NCI-H2171 treated with DMSO at 0.1 percent for 48 hours (cell line): Measurements from ENCODE around the gene PCDH7.

Experiments
- DNase-seq: peaks from one replicate; lab custom pipeline; 2025; lab: John Stamatoyannopoulos, UW

Gene PCDH7

GRCh38 chr4:30720021-30720660 lies at the start of gene PCDH7:
Gene PCDH7 (plus strand): TSS chr4:30720369. CDS start chr4:30721423, 1,054 bp downstream.
- DNase-seq, result no peak

GRCh38 chr4:30671926-30672448 lies 48.2 kb upstream of the PCDH7 start:
- no peak for DNase-seq

DNA sequence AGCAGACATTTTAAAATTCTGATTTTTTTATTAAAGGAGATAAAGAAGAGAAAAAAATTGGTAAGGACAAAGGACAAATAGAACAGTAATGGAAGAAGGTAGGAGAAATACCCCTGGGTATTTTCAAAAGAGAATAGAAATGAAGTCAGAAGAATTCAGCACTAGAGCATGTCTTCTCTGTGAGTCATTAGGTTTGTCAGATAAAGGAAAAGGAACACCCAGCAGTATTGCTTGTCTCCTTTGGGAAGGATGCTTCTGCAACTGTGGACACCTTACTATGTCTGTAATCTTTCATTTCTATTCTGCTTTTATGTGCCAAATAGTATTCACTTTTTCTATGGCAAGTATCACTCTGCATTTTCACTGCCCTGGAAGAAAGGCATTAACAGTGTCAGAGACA lies 24.0 kb upstream of the PCDH7 start:
- DNase-seq, result no peak

DNA sequence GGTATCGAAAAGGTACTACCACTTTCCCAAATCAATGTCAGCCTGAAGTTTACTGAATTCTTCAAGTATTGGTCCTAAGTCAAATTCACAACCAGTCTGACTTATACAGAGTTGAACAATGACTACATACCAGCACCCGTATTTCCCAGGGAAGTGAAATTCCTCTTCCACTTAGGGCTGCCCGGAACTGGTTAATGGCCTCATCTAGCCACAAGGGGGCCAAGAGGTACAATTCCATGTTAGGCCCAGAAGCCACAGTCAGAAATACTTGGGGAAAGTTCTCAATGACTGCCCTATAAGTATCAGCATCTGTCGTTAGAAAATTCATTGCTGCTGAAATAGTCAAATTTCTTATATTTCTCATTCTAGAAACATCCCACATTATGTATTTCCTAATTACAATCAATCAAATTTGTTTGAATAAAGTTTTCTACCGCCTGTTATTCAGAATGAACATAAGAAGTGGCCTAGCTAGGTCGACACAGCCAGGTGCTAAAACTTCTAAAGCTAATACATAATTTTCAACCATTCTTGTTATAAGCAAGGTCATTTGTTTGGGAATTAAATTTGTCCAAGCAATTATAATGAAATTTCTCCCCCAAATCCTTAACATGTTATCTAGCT lies 5.6 kb upstream of the PCDH7 start:
- no peak for DNase-seq

DNA sequence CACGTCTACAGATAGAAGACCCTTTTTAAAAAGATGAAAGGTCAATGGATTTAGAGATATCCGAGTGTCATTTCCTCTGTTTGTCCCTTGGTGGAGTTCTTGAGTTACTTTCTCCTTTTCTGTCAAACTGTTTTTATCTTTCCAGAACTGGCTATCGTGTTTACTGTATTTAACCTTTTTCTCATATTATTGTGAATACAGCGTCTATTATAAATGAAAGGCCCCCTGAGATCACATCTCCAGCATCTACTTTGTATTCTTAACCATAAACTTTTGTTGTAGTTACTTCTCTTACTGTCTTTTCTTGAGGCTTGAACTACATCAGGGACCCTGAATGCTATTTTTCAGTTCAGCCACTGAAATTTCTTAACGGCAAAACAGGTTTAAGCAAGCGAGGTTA lies 4.0 kb upstream of the PCDH7 start:
- DNase-seq, result no peak

DNA sequence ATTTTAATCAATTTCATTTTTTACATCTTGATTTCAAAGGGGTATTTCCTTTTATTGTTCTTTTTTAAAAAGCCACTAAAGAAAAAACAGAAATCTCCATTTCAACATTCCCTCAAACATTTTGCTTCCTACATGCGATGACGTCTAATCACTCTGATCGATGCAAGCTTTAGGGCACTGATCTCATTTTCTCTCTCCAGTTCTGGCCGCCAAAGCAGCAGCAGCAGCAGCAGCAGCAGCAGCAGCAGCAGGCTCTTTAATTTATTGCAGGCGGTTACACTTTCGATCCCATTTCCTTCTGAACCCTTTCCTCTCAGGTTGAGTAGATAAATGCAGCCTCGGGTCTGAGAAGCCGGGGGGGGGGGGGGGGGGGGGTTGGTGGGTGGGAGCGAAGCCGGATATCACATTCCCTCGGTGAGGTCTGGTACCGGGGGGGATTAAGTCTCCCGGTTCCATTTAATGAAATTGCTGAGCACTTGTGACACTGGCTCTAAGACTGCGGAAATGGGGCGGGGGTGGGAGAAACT lies 3.4 kb upstream of the PCDH7 start:
- DNase-seq, result no peak

- DNase-seq, result no peak
Measured at GRCh38 chr4:30717208-30718020, 2.8 kb upstream of the PCDH7 start.

DNA sequence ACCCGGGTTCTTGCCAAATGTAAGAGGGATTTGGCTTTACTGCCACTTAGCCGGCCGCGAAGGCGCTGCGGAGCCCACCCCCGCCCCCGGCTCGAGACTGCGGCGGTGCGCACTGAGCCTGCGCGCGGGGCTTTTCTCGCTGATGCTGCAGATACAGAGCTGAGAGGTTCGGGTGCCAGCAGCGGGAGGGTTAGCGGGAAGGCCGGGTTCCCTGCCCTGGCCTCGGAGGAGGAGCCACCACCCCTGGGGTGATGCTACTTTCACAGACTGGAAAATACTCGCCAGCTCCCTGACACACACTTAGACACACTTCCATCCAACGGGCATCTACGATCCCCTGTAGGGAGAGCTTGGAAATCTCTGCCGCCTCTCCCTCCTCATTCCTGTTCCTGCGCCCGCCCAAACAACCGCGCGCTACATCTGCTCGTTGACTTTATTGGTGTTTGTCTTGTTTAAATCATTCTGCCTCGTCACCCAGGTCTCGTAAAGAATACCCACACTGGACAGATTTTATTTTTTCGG lies 2.1 kb upstream of the PCDH7 start:
- no peak for DNase-seq

DNA sequence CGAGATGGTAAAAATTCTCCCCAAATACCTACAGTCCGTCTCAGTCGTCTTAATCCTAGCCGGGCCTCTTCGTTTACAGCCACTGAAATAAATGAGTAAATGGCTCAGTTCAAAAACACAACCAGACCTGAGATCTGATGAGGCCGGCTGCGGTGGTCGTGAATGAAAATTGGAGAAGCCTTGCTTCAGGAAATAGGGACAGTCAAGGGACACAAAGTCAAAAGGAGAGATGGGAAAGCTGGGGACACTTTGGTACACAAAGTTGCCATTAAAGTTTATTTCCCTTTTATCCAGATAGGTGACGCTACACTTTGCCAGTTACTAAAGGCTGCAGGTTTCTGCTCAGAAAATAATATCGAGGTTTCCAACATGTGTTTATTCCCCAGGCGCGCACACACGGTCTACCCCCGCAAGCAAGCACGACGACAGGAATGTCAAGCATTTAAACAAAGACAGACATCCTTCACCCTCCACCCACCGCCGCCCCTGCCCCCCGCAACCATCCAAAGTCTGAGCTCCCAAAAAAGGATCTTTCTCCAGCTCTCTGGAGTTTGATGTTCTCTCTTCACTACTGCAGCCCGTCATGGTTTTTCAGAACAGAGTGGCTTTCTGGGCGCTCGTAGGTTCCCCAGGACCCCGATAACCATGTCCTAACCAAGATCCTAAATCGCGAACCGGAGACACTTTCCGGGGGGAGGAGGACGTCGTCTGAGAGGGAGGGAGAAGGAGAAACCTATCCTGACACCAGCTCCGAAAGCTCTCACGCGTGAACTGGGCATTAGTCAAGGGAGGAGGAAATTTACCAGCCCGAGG lies 1.3 kb upstream of the PCDH7 start:
- no peak for DNase-seq

DNA sequence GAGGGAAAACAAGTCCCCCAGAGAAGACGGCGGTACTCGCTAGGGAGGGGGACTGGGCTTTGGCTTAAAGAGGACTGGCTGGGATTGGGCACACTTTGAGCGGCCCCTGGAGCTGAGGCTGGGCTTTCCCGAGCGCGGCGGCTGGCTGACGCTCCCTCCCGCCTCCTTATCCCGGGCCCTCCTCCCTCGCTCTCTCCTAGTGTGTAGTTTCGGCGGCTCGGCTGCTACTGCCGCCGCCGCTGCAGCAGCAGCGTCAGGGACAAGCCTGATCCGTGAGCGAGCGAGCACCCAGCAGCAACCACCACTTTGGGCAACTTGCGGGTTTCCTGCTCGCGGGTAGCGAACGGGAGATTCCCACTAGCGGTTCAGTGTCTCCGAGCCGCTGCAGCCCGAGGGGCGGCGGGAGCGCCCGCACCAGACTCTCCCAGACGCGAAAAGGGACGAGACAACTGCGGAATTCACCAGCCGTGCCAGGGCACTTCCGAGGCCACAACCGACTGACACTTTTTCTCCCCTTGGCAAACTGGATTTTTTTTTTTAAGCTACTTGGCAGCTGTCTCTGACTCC lies 632 bp upstream of the PCDH7 start:
- DNase-seq, result no peak

GRCh38 chr4:30720661-30721184 lies 554 bp downstream of the PCDH7 start:
- no peak for DNase-seq

DNA sequence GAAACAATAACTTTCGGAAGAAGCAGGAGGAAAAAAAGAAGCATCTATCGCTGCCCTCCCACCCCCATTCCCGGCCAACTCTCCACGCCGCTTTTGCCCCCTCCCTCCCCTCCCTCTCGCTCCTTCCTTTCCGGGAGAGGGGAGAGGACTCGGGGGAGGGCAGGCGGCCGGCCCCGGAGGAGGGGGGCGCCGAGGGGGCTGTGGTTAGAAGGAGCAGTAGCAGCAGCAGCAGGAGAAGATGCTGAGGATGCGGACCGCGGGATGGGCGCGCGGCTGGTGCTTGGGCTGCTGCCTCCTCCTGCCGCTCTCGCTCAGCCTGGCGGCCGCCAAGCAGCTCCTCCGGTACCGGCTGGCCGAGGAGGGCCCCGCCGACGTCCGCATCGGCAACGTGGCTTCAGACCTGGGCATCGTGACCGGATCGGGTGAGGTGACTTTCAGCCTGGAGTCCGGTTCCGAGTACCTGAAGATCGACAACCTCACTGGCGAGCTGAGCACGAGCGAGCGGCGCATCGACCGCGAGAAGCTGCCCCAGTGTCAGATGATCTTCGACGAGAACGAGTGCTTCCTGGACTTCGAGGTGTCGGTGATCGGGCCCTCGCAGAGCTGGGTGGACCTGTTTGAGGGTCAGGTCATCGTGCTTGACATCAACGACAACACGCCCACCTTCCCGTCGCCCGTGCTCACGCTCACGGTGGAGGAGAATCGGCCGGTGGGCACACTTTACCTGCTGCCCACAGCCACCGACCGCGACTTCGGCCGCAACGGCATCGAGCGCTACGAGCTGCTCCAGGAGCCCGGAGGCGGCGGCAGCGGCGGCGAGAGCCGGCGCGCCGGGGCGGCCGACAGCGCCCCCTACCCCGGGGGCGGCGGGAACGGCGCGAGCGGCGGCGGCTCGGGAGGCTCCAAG lies 1.3 kb downstream of the PCDH7 start:
- DNase-seq, result no peak

DNA sequence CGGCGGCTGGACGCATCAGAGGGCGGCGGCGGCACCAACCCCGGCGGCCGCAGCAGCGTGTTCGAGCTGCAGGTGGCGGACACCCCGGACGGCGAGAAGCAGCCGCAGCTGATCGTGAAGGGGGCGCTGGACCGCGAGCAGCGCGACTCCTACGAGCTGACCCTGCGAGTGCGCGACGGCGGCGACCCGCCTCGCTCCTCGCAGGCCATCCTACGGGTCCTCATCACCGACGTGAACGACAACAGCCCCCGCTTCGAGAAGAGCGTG lies 1.9 kb downstream of the PCDH7 start:
- no peak for DNase-seq

GRCh38 chr4:30722359-30723200 lies 2.4 kb downstream of the PCDH7 start:
- no peak for DNase-seq

DNA sequence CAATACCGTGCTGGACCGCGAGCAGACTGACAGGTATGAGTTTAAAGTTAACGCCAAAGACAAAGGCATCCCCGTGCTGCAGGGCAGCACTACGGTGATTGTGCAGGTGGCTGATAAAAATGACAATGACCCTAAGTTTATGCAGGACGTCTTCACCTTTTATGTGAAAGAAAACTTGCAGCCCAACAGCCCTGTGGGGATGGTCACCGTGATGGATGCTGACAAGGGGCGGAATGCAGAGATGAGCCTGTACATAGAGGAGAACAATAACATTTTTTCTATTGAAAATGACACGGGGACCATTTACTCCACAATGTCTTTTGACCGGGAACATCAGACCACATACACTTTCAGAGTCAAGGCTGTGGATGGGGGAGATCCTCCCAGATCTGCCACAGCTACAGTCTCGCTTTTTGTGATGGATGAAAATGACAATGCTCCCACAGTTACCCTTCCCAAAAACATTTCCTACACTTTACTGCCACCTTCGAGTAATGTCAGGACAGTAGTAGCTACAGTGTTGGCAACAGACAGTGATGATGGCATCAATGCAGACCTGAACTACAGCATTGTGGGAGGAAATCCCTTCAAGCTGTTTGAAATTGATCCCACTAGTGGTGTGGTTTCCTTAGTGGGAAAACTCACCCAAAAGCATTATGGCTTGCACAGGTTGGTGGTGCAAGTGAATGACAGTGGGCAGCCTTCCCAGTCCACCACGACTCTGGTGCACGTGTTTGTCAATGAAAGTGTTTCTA lies 3.2 kb downstream of the PCDH7 start:
- no peak for DNase-seq

DNA sequence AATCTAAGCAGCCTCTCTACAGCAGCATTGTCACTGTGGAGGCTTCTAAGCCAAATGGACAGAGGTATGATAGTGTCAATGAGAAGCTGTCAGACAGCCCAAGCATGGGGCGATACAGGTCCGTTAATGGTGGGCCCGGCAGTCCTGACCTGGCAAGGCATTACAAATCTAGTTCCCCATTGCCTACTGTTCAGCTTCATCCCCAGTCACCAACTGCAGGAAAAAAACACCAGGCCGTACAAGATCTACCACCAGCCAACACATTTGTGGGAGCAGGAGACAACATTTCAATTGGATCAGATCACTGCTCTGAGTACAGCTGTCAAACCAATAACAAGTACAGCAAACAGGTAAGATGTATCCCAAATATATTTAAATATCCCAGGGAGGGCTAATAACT lies 4.1 kb downstream of the PCDH7 start:
- no peak for DNase-seq

DNA sequence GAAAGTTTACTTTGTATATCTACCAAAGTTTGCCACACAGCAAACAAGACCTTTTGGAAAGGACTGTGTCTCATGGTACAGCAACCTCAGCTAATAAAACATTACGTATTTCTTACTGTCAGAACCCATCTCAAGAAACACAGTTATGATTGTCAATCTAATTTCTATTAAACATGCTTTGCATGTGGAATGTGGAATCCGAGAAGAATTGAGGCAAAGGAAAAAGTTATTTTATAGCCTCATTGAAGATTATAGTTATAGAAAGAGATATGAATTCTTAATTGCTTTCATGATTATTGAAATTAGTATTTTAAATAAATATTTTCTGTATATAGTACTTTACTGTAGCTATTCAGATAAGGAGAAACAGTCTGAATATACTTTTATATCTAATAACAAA lies 5.4 kb downstream of the PCDH7 start:
- no peak for DNase-seq

- DNase-seq, result no peak
Measured at GRCh38 chr4:30726090-30726675, 6.0 kb downstream of the PCDH7 start.
